ENCODE measurements around the gene ZNF546. TPM values are rescaled to one million over a fixed set of nuclear protein-coding genes. Genes with fewer than 3 reads are reported as not detected.

The ZNF546 gene
- total and polyA plus RNA-seq, 7 donors, result 1.0 to 9.2 (median 4.3) TPM

- 91 to 100% (median 94%) methylated on average over 1 of the region's 1 CpG for WGBS, 3 donors
- Histone ChIP-seq H3K4me3 (no peak overlapping the region), H3K4me1 (peaks cover 15% of the 10 kb centered on the region), H3K36me3 (ENCODE audit: insufficient read depth in 1 of 2, low read depth in 1 of 2) (peaks cover 0 to 5% of the 10 kb centered on the region in 2 donors), H3K27ac (no peak overlapping the region), H3K9me3 (no peaks in the 10 kb centered on the region), H3K27me3 (ENCODE audit: insufficient read depth in 3 of 3, low read length in 2 of 3) (no peaks in the 10 kb centered on the region)
- DNase-seq (no peak), ATAC-seq (no peak)
- TF ChIP-seq, protein P1, sequence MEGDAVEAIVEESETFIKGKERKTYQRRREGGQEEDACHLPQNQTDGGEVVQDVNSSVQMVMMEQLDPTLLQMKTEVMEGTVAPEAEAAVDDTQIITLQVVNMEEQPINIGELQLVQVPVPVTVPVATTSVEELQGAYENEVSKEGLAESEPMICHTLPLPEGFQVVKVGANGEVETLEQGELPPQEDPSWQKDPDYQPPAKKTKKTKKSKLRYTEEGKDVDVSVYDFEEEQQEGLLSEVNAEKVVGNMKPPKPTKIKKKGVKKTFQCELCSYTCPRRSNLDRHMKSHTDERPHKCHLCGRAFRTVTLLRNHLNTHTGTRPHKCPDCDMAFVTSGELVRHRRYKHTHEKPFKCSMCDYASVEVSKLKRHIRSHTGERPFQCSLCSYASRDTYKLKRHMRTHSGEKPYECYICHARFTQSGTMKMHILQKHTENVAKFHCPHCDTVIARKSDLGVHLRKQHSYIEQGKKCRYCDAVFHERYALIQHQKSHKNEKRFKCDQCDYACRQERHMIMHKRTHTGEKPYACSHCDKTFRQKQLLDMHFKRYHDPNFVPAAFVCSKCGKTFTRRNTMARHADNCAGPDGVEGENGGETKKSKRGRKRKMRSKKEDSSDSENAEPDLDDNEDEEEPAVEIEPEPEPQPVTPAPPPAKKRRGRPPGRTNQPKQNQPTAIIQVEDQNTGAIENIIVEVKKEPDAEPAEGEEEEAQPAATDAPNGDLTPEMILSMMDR (IDR thresholded peaks at IDR 0.05), result no peak
- intact Hi-C loops (cut with DNase I), result no loop called here
These were observed 3.3 kb upstream of the ZNF546 start for GRCh38 chr19:39993605-39994004.

DNA sequence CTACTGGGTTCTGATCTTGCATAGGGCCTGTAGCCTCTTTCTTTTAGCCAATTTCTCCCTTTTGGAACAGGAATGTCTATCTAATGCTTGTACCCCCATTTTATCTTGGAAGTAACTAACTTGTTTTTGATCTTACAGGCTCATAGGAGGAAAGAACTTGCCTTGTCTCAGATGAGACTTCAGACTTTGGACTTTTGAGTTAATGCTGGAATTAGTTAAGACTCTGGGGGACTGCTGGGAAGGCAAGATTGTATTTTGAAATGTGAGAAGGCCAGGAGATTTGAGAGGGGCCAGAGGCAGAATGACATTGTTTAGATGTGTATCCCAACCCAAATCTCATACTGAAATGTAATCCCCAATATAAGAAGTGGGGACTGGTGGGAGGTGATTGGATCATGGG is 2.5 kb upstream of the ZNF546 start:
- peaks cover 0 to 13% of the 10 kb centered on the region in 2 donors for H3K36me3 ChIP-seq (ENCODE audit: insufficient read depth in 1 of 2, low read depth in 1 of 2)
- ATAC-seq (no peak), DNase-seq (no peak)
- no peak overlapping the region for H3K4me3 ChIP-seq
- H3K9me3 ChIP-seq, result no peaks in the 10 kb centered on the region
- intact Hi-C loops (cut with DNase I), result no loop called here
- H3K4me1 ChIP-seq, result peaks cover 18% of the 10 kb centered on the region
- TF ChIP-seq, protein P1 (IDR thresholded peaks at IDR 0.05), result no peak
- H3K27me3 ChIP-seq (ENCODE audit: insufficient read depth in 3 of 3, low read length in 2 of 3), result no peaks in the 10 kb centered on the region
- no peak overlapping the region for H3K27ac ChIP-seq

- Histone ChIP-seq H3K36me3 (ENCODE audit: insufficient read depth in 1 of 2, low read depth in 1 of 2) (peaks cover 0 to 27% of the 10 kb centered on the region in 2 donors), H3K27ac (peak overlapping the region; percentile 86), H3K4me3 (peak overlapping the region; percentile 96), H3K9me3 (no peaks in the 10 kb centered on the region), H3K27me3 (ENCODE audit: insufficient read depth in 3 of 3, low read length in 2 of 3) (no peaks in the 10 kb centered on the region), H3K4me1 (peaks cover 18% of the 10 kb centered on the region)
- no peak for ATAC-seq
- 32 to 55% (median 46%) methylated on average over 1 of the region's 1 CpG for WGBS, 3 donors
- TF ChIP-seq, protein P1 (IDR thresholded peaks at IDR 0.05), result no peak
- DNase-seq, result no peak
- intact Hi-C loops (cut with DNase I), result loop anchor here in 1 of 2 donors (2.0 kb wide), 1 partner anchor 25 kb away; the partner anchor contains the start of gene PSMC4
These were observed 1.1 kb upstream of the ZNF546 start for GRCh38 chr19:39995794-39996193.

DNA sequence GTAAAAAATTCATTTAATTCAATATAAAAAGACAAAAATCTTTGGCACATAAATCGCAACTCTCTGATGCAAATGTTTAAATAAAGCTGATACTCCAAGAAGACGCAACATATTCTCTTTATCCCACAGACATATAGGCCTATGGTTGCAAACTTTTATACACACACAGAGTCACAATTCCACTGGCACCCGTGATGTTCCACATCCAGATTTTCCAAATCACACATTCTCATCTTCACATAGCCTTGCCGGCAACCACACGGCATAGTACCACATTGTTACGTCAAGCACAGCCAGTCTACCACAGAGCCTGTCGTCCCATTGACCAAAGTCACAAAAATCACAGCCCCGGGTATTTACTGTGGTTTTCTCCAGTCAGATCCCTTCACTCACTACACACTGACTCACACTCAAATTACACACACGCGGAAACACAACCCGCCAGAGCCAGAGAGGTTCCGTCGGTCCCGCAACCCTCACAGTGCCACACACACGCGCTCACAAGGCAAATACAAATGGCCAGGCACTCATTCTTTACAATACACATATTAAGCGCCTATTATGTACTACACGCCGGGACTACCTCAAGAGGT is 546 bp upstream of the ZNF546 start:
- DNase-seq, result no peak
- Histone ChIP-seq H3K9me3 (no peaks in the 10 kb centered on the region), H3K4me3 (peak overlapping the region; percentile 96), H3K36me3 (ENCODE audit: insufficient read depth in 1 of 2, low read depth in 1 of 2) (peaks cover 0 to 31% of the 10 kb centered on the region in 2 donors), H3K4me1 (peaks cover 18% of the 10 kb centered on the region), H3K27ac (peak overlapping the region; percentile 86), H3K27me3 (ENCODE audit: insufficient read depth in 3 of 3, low read length in 2 of 3) (no peaks in the 10 kb centered on the region)
- 8 to 10% (median 9%) methylated on average over 19 of the region's 19 CpGs for WGBS, 3 donors
- peak; percentile 42 to 57 (median 47) for ATAC-seq
- TF ChIP-seq, protein P1 (IDR thresholded peaks at IDR 0.05), result no peak
- intact Hi-C loops (cut with DNase I), result loop anchor here in 1 of 2 donors (2.0 kb wide), 1 partner anchor 26 kb away; the partner anchor contains the start of gene PSMC4
